Kidney (tissue), 14 donors: ENCODE results near the gene DLGAP4. TPM values are rescaled to one million over a fixed set of nuclear protein-coding genes. Genes with fewer than 3 reads are reported as not detected.

Experiments used
- DNase-seq, 5 donors: peaks; one replicate each; pipeline ENCODE4 v3.0.0-alpha.2; 2013 to 2020
- FAIRE-seq: peaks from 2 replicates; lab custom pipeline; 2012; peaks lifted over from hg19 to GRCh38; lab: Jason Lieb, UNC
- H3K27ac ChIP-seq, 2 donors: one replicate each; pipeline ENCODE4 v1.7.0; 2013; ENCODE audit warnings: low read depth in 2 of 2, low read length in 2 of 2, inconsistent platforms in 1 of 2
- H3K27me3 ChIP-seq: one replicate; pipeline ENCODE4 v1.7.1; 2013; ENCODE audit warnings: low read length, inconsistent platforms; ENCODE audit not compliant: control insufficient read depth, insufficient read depth
- H3K36me3 ChIP-seq, 3 donors: one replicate each; pipeline versions ENCODE4 v1.7.0 to v1.7.1; 2013; ENCODE audit warnings: low read length in 3 of 3, control low read depth in 1 of 3, inconsistent platforms in 1 of 3; ENCODE audit not compliant: insufficient read depth in 3 of 3, control insufficient read depth in 2 of 3
- H3K4me1 ChIP-seq, 3 donors: one replicate each; pipeline versions ENCODE4 v1.7.0 to v1.7.1; 2013; ENCODE audit warnings: low read length in 3 of 3, inconsistent platforms in 1 of 3, low read depth in 1 of 3; ENCODE audit not compliant: control insufficient read depth in 2 of 3, insufficient read depth in 2 of 3
- H3K4me3 ChIP-seq, 3 donors: one replicate each; pipeline versions ENCODE4 v1.7.0 to v1.8.1; 2013; ENCODE audit warnings: low read length in 3 of 3, control low read depth in 1 of 3, inconsistent platforms in 1 of 3
- H3K9ac ChIP-seq, 3 donors: one replicate each; pipeline versions ENCODE4 v1.7.0 to v1.7.1; 2013; ENCODE audit warnings: low read length in 3 of 3, control low read depth in 1 of 3, inconsistent platforms in 1 of 3
- H3K9me3 ChIP-seq, 3 donors: one replicate each; pipeline versions ENCODE4 v1.7.0 to v1.7.1; 2013; ENCODE audit warnings: low read length in 3 of 3, control low read depth in 1 of 3, inconsistent platforms in 1 of 3; ENCODE audit not compliant: control insufficient read depth in 2 of 3, insufficient read depth in 1 of 3
- CTCF ChIP-seq: IDR thresholded peaks from 3 replicates; pipeline ENCODE4 v1.5.1; 2012; ENCODE audit warnings: mild to moderate bottlenecking, moderate library complexity, borderline replicate concordance; ENCODE audit not compliant: insufficient read depth; ENCODE audit errors: extremely low read depth
- intact Hi-C: fragments of 100-400 bp; cut with DNase I; formaldehyde crosslinking; loops from one replicate; pipeline ENCODE4 v1.11.1; 2022
- polyA plus RNA-seq: library from polyadenylated mRNA; stranded (reverse); fragments of 350-450 nt; fragmentation: Illumina TruSeq; extraction: RNeasy Lipid Tissue Mini Kit (QIAGEN cat#74804); gene quantifications from one replicate; pipeline ENCODE4 v1.2.3, GENCODE V29; 2014; ENCODE audit warnings: low read depth, low replicate concordance; ENCODE audit not compliant: insufficient read depth
- total RNA-seq: library from RNA; stranded (reverse); fragmentation: NEBNext Ultra II Directional; extraction: Animal tissue kit (Norgen Biotek cat#: 25700); gene quantifications from one replicate; pipeline ENCODE4 v1.2.1, GENCODE V29; 2021
- donor health status: control.
- donor health status: control.
- donor health status: control.
- donor health status: control.
- donor health status: control.
- donor health status: DM: yes; HTN: yes; CAD: no.
- donor health status: Normal renal cell carcinoma (clear cell type).

The DLGAP4 gene
- total and polyA plus RNA-seq, 2 donors from 2014 or later, result 19.6 to 62.4 TPM

DNA sequence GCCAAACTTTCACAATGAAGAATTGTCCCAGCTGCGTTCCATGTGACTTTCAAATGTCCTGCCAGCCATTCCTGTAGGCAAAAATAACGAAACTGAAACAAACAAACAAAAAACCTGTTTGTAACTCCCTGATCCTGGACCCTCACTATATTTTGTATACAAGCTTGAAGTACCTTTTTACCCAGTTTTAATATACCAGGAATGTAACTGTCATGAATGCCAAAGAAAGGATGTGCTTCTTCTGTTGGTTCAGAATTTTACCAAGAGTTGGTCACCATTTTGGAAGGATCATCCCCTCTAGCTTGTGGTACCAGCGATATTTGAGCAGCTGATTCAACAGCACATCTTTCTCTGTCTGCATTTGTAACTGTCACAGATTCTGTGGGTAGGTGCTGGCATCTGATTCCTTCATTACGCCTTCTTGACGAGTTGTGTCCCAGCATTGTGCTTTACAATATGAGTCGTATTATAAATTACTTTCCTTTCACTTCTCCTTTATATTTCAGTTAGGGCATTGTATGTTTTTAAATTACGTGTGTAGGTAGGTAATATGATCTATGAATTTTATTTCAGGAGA is 93.9 kb downstream of the DLGAP4 start:
- no peak for TF ChIP-seq CTCF
- Histone ChIP-seq H3K36me3 (no peaks in the 10 kb centered on the region), H3K27ac (no peak overlapping the region), H3K4me1 (no peaks in the 10 kb centered on the region), H3K27me3 (no peaks in the 10 kb centered on the region), H3K9ac (no peak overlapping the region), H3K9me3 (peaks cover 0 to 7% (median 2%) of the 10 kb centered on the region in 3 donors), H3K4me3 (peak overlapping the region in 1 of 3 donors; percentile 4)
- no peak for DNase-seq
- FAIRE-seq, result no peak
- intact Hi-C loops, result no loop called here

DNA sequence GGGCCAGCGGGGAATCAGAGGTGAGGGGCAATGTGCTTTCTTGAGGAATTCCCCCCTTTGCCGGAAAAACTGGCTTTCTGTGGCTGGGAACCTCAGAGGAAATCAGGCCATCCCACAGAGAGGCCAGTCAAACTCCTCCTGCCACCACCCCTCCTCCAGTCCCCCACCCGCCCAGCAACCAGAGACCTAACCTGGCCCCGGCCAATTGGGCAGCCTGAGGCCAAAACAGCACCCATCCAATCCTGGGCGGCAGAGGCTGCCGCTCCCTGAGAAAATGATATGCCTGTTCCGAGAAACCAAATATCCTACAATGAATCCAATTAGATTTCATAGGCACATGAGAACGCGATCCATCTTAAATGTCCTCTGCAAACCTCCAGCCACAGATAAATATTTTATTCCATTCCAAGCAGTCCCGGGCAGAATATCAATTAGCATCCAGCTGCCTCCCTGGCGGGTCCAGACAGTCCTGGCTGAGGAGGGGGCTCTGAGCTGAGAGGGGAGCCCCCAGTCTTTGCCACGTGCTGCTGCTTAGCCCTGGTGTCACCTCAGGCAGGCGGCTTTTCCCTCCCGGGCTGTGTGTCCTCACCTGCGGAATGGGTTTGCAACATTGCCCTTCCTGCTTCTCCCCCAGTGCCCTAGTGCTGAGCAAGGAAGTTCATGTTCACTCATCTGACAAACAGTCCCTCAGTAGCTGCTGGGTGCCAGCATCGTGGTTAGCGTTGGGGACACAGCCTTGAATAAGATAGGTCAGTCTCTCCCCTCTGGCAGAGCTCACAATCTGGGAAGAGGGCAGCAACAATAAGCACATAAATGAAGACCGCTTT is 95.0 kb downstream of the DLGAP4 start:
- intact Hi-C loops, result no loop called here
- Histone ChIP-seq H3K4me3 (no peak overlapping the region), H3K9ac (no peak overlapping the region), H3K27ac (no peak overlapping the region), H3K4me1 (no peaks in the 10 kb centered on the region), H3K27me3 (no peaks in the 10 kb centered on the region), H3K36me3 (no peaks in the 10 kb centered on the region), H3K9me3 (peaks cover 0 to 7% (median 2%) of the 10 kb centered on the region in 3 donors)
- FAIRE-seq, result no peak
- TF ChIP-seq CTCF, result no peak
- DNase-seq, result peak in 2 of 5 donors; percentile 15 to 18

- no peaks in the 10 kb centered on the region for H3K36me3 ChIP-seq
- H3K4me3 ChIP-seq, result no peak overlapping the region
- intact Hi-C loops, result no loop called here
- no peaks in the 10 kb centered on the region for H3K4me1 ChIP-seq
- DNase-seq (no peak), FAIRE-seq (no peak)
- no peak overlapping the region for H3K9ac ChIP-seq
- H3K27me3 ChIP-seq, result no peaks in the 10 kb centered on the region
- peaks cover 0 to 7% (median 0%) of the 10 kb centered on the region in 3 donors for H3K9me3 ChIP-seq
- no peak overlapping the region for H3K27ac ChIP-seq
- TF ChIP-seq CTCF, result no peak
Measured at GRCh38 chr20:36402708-36403107, 96.6 kb downstream of the DLGAP4 start.
